ENCODE data around the gene ARHGAP27.
"Not testable (repeated sequence)": the region's sequence is repeated elsewhere in the genome, so short reads cannot be mapped to it uniquely, and the experiment has no call there.

Gene ARHGAP27

GRCh38 chr17:45346216-45347015 lies 86.3 kb downstream of the ARHGAP27 start:
- no peak for DNase-seq

- DNase-seq, result no peak
These were observed 87.0 kb downstream of the ARHGAP27 start for GRCh38 chr17:45345554-45346215.

DNA sequence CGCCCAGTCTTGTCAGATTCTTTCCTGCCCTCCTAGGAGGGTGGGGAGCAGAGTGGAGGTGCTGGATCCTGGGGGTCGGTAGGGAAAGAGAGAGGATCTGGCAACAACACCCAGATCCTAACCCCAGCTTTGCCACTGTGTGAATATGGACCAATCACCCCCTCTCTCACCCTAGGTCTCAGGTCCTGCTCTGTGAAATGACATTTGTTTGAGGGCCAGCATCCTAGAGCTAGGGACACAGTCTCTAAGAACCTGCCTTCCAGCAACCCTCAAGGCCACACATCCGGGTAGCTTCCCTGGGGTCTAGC lies 87.5 kb downstream of the ARHGAP27 start:
- no peak for DNase-seq

DNA sequence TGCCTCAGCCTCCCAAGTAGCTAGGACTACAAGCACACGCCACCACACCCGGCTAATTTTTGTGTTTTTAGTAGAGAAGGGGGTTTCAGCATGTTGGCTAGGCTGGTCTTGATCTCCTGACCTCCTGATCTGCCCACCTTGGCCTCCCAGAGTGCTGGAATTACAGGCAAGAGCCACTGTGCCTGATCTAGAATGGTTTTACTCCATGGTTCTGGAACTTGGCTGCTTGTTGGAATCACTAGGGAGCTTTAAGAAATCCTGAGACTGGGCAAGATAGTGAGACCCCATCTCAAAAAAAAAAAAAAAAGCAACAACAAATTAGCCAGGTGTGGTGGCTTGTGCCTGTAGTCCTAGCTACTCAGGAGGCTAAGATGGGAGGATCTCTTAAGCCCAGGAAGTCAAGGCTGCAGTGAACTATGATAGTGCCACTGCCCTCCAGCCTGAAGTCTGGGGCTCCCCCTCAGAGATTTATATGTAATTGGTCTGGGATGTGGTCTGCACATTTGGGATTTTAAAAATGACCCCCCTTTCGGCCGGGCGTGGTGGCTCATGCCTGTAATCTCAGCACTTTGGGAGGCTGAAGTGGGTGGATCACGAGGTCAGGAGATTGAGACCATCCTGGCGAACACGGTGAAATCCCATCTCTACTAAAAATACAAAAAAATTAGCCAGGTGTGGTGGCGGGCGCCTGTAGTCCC lies 88.6 kb downstream of the ARHGAP27 start:
- DNase-seq, result not testable (repeated sequence)
